PC-3 (cell line): ENCODE measurements around the gene MPND.

Experiments used
- CTCF ChIP-seq: fragments of 300-600 bp; sonication (generic); conservative IDR thresholded peaks from 2 replicates; pipeline ENCODE4 v1.5.1; 2017; ENCODE audit warnings: antibody characterized with exemption, low read depth, mild to moderate bottlenecking, low read length
- EZH2phosphoT487 ChIP-seq: fragments of 300-600 bp; sonication (generic); IDR thresholded peaks from 2 replicates; pipeline ENCODE4 v1.6.1; 2018; ENCODE audit warnings: mild to moderate bottlenecking, antibody characterized with exemption, low read length, borderline replicate concordance

DNA sequence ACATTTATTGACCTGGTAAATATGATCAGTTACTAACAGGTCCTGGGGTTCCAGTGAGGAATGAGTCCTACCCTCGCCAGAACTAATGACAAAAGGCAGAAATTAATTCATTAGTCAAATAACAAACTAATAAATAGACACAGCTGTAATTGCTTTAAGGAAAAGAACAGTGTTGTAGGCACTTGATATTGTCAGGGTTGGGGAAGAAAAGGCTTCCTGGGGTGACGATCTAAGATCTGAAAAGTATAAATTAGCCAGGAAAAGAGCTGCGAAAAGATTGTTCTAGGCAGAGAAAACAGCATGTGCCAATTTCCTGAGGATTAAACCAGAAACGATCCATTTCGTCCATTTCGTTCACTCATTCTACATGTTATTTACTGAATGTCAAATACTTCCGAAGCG, 58.4 kb downstream of the MPND start:
- TF ChIP-seq EZH2phosphoT487 (no peak), CTCF (no peak)
